ENCODE results near the gene SLC23A1.

DNA sequence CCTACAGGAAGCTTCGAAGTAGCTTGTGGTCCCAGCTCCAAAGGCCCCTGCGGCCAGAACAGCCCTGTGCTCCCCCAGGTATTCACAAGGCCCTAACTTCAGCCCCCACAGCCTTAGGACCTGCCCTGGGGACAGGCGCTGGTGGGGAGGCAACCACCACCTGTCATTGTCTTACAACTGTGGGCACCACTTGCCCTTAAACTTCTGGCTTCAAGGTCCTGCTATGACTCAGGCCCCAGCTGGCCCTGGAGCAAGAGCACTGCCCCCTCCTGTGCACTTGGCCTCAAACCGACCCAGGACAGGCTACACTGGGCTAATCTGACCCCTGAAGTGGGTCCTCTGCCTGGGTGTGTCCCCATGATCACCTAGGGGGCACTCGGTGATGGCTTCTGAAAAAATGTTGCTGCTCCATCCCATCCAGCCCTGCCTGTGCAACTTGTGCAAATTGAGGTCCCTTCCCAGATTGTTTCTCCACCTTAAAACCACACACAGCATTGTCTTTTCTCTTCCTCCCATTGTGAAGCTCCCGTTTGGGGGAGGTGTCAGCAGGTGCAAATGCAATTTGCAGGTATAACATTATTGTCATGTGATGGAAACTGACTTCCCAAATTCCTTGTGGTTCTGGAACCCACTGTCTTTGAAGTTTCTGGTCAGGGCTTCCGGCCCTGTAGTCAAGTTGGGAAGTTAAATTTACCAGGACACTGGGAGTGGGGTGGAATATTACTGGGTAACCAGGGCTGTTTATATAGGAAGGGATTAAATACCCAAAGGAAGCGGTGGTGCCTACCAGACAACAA is 12.9 kb upstream of the SLC23A1 start:
- TF ChIP-seq POLR2AphosphoS5 (IDR thresholded peaks at IDR 0.05; ENCODE audit: low read depth, low read length) = no peak
- TF ChIP-seq POLR2A (IDR thresholded peaks at IDR 0.05; ENCODE audit: low read depth, low read length) = no peak
- TF ChIP-seq TAF1 (IDR thresholded peaks at IDR 0.05; ENCODE audit: low read depth, low read length) = no peak

All from GM12891 (cell line).